ENCODE data around the gene MMEL1.

Gene MMEL1

DNA sequence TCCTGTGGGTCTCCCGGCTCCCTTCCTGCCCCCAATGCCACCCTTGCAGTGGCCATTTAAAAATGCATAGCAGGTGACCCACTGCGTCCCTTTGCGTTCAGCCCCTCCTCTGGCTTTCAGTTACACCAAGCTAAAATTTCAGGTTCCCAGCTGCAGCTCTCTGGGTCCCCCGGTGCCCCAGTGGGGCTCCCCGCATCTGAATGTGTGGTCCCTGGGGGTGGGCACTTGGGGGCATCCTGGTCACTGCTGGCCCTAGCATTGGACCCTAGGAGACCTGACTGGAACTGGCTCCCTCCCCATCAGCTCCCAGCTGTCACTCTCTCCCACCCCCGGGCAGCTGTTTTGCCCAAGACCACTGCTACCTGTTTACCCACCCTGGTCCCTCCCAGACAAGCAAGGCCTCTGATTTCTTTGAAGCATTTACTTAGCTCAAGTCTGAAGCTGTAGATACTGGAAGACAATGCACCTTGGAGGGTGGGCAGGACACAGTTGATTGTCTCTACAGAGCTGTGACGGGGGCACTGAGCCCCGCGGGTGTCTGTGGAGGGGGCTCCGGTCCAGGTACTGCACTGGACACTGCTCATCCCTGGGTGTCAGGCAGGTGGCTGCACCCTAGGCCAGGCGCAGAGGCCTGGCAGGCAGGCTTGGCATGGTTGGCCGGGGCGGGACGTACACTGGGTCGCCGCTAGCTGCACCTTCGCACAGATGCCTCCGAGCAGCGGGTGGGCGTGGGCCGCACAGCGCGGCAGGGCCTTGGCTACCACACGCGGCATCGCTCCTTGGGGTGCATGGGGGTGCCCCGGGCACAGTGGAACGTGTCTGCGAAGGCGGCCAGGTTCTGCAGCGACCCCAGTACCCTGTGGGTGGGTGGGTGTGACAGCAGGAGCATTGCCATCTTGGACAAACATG is 42.3 kb downstream of the MMEL1 start:
- no peak for DNase-seq (ENCODE audit: low read depth)

- no peak for DNase-seq (ENCODE audit: low read depth)
Observed at GRCh38 chr1:2589431-2590232, 43.2 kb downstream of the MMEL1 start.

DNA sequence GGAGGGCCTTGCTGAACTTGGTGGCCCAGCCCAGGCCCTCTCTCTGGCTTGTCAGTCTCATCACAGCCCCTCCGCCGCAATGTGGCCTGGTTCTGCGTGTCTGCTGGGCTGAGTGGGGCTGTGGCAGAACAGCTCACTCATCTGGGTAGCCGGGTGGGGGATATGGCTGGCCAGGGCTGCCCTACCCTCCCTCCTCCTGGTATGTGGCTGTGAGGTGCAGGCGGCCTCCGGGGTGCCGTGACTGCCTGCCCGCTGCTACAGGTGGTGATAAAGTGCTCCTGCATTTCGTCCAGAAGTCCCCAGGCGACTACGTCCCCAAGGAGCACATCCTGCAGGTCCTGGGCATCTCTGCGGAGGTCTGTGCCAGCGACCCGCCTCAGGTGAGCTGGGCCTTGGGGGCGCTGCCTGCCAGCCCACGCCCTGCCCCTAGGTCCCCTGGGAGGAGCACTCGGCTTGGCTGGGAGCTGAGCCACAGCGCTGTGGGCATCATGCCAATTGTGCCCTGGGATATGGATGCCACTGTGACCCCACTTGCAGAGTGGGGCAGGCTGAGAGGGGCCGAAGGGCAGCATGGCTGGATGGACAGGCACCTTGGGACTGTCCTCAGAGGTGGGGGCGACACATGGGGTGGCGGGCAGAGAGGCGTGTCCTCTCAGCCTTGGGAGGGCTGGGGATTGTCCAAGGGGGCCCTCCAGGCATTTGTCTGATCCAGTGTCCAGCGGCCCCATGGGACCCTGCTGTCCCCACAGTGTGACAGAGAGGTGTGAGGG is 44.0 kb downstream of the MMEL1 start:
- DNase-seq (ENCODE audit: low read depth), result no peak

- DNase-seq (ENCODE audit: low read depth), result no peak
Observed at GRCh38 chr1:2587860-2588571, 44.8 kb downstream of the MMEL1 start.

GRCh38 chr1:2587071-2587859 is 45.6 kb downstream of the MMEL1 start:
- DNase-seq (ENCODE audit: low read depth), result no peak

- peak; percentile 95 for DNase-seq (ENCODE audit: low read depth)
Observed at GRCh38 chr1:2586154-2587070, 46.4 kb downstream of the MMEL1 start, which contains the start of gene PRXL2B. Gene PRXL2B, plus strand, starts transcription at chr1:2586777. Its CDS starts 109 bp downstream, at chr1:2586886.

DNA sequence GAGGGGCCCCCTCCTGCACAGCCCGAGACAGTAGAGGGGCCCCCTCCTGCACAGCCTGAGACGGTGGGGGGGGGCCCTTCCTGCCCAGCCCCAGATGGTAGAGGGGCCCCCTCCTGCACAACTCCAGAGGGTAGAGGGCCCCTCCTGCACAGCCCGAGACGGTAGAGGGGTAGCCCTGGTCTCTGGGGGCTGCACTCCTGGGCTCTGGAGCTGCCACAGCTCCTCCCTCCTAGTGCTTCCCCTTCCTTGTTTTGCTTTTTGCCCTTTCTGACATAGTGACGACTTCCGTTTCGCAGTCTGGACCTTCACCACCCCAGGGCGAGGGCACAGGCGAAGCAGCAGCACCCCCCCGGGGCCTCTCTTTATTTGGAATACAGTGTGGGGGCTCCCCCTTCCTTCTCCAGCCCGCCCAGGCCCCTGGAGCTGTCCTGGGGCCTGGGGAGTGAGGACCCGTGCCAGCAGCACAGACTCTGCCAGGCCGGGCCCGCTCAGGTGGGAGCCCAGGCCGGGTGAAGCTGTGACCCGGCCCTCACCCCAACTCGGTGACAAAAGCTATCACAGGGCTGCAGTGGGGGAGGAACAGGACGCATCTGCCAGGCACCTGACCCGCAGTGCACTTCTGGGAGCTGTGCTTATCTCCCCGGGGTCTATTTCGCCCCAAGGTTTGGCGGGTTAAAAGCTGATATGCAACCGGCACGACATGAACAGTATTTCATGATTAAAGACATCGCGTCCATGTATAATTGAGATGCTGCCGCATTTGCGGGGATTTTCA is 47.3 kb downstream of the MMEL1 start:
- peak; percentile 66 for DNase-seq (ENCODE audit: low read depth)

GRCh38 chr1:2584686-2585317 is 48.0 kb downstream of the MMEL1 start:
- DNase-seq (ENCODE audit: low read depth), result no peak

DNA sequence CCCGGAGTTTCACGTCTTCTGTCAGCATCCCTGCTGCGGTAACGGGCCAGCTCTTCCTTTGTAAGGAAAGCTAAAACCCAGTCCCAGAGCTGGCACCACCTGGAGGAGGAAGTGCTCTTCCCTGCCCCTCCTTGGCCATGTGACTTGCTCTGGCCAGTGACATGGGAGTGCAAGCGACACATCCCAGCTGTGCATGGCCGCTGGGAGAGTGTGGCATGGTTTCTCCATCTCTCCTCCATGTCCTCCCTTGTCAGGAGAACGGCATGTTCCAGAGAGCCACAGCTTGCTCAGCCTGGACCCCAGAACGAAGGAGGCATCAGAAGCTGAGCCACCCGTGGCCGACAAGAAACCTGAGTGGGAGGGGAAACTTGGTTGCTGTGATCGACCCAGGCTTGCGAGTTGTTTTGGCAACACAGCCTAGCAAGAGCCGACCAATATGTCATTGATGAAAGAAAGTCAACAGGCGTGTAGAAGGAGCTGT is 48.9 kb downstream of the MMEL1 start:
- DNase-seq (ENCODE audit: low read depth), result peak; percentile 34

DNA sequence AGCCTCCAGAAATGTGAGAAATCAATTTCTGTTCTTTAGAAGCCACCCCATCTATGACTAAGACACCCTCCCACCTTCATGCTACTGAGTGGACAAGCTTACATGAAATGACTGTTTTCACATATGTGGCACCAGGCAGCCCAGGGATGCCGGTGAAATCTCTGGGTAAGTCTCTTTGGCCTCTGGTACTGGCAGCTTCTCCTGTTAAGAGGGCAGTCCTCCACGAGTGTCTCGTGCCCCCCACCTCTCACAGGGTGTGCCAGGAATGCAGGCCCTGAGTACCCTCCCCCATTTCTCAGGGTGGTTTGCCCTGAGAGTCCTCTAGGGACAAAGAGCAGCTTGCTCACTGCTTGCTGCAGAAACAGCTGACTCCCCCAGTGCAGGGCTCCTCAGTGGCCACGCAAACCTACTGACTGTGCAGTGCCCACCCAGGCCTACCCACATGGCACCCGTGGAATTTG is 49.5 kb downstream of the MMEL1 start:
- DNase-seq (ENCODE audit: low read depth), result no peak

GRCh38 chr1:2582391-2582790 is 50.4 kb downstream of the MMEL1 start:
- no peak for DNase-seq (ENCODE audit: low read depth)

GRCh38 chr1:2580691-2581090 is 52.1 kb downstream of the MMEL1 start:
- no peak for DNase-seq (ENCODE audit: low read depth)

- DNase-seq (ENCODE audit: low read depth), result no peak
Observed at GRCh38 chr1:2578758-2579118, 54.1 kb downstream of the MMEL1 start.

DNA sequence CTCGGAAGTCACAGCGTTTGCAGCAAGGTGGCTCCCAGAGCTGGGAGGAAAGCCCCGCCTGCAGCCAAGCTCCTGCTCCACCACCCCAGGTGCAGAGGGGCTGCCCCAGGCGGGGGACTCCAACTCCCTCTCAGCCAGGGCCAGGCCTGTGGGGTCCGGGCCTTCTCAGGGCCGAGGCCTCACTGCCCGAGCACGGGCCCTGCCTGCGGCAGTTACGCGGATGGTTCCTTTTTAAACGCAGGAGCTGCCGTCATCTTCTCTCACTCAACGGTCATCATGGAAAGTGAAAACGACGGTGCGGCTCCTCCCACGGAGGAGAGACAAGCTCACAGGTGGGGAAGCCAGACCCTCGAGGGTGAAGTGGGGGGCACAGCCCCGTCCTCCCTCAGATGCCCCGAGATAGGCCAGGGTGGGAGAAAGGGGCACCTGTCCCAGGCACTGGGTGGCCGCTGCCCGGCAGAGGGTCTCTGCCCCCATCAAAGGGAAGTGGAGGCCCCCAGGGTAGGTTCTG is 55.2 kb downstream of the MMEL1 start:
- DNase-seq (ENCODE audit: low read depth), result peak; percentile 56

DNA sequence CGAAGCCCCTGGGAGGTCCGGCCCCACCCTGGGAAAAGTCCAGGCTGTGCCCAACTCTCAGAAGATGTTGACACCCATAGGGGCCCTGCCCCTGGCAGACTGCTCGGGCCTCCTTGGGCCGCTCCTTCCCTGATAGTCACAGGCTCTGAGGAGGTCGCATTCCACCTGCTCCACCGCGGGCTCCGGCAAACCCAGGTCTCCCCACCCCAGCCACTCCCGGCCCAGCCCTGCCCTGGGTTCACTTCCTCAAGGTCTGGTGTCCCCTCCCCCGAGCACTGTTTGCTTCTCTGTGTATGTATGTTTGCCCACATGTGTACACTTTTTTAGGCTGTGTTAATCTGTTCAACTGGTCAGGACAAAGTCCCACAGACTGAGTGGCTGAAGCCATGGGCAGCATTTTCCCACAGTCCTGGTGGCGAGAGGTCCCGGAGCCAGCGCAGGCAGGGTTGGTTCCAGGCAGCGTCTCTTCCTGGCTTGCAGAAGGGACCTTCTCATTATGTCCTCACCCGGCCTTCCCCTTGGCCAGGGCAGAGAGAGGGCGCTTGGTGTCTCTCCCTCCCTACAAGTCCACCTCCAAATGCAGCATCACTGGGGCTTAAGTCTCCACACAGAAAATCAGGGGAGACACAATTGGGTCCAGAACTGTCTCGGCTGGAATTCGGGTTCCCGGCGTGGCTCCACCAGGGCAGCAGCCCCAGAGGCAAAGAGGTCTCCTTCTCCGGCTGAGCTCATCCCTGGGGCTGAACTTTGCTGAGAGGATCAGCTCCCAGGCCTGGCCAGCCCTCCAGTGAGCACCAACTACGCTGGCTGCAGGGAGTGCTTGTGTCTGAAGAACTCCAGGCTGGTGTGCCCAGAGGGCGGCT is 56.8 kb downstream of the MMEL1 start:
- no peak for DNase-seq (ENCODE audit: low read depth)

DNA sequence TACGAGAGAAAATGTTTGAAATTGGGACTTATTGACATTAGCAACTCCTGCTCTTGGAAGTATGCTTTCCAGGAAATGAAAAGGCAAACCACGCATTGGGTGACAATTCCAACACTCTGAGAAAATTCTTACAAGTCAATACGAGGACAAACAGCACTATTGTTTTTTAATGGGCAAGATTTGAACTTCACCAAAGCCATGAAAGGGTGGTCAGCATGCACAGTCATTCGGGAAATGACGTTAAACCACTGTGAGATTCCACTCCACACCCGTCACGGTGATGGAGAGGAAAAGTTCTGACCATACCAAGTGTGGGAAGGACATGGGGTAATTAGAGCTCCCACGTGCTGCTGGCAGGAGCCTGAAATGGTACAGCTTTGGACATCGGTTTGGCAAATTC is 58.5 kb downstream of the MMEL1 start:
- no peak for DNase-seq (ENCODE audit: low read depth)

All from T-helper 22 cell (primary cell).